NCI-H2196 treated with DMSO at 0.1 percent for 48 hours (cell line): ENCODE measurements around the gene NOS1AP.

Experiments used
- DNase-seq: peaks from one replicate; lab custom pipeline; 2025; ENCODE audit not compliant: unreplicated experiment; lab: John Stamatoyannopoulos, UW

Gene NOS1AP

DNA sequence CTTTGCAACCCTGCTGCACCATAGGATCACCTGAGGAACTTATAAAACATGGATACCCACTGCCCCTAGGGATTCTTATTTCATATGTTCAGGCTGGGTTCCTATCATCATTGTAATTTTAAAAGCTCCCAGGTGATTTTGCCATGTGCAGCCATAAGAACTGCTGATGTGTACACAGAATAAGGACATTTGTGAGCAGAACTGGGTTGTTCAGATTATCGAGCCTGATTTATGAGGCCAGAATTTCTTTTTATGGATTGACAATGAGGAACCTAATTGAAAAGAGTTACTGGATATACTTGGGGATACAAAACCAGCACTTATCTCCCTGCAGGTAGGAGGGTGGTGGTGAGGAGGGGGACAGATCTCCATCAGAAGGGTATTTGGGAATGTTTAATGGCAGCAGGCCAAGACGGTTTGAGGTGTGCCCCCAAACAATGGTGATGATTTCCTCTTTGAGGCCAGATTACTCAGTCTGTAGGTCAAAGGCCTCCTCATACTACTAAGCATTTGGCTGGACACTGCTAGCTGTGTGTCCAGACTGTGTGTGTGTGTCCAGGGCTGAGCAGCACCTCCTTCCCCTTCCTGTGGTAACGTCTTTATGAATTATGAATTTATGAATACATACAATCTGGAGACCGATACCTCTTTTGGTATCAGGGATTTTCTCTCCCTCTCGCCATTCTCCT lies 18.9 kb downstream of the NOS1AP start:
- no peak for DNase-seq

DNA sequence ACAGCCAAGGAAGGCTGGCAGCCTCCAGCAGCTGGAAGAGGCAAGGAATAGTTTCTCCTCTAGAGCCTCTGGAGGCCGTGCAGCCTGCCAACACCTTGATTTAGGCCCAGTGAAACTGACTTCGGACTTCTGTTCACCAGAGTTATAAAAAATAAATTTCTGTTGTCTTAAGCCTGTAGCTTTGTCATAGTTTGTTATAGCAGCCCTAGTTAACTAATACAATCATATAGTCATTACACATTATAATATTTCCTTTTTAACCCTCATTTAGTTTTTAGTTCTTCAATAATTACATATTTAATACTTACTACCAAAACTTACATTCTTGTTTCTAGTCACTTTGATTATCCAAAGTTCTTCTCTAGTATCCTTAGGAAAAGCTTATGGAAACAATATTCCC lies 20.3 kb downstream of the NOS1AP start:
- no peak for DNase-seq

DNA sequence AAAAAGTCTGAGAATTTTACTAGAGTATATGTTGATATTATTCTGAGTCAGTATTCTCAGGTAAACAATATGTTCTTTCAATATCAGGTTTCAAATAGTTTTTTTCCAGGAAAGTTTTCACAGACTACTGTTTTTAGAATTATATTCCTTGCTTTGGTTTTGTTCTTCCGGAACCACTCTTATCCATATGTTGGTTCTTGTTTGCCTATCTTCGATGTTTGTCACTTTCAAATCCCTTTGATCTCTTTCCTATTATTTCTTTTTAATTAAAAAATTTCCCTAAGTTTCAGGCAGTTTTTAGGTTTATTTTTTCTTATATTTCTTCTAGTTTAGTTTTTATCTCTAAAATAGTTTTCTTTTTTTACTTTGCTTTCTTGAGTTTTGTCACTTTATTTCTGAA lies 20.9 kb downstream of the NOS1AP start:
- DNase-seq, result no peak

DNA sequence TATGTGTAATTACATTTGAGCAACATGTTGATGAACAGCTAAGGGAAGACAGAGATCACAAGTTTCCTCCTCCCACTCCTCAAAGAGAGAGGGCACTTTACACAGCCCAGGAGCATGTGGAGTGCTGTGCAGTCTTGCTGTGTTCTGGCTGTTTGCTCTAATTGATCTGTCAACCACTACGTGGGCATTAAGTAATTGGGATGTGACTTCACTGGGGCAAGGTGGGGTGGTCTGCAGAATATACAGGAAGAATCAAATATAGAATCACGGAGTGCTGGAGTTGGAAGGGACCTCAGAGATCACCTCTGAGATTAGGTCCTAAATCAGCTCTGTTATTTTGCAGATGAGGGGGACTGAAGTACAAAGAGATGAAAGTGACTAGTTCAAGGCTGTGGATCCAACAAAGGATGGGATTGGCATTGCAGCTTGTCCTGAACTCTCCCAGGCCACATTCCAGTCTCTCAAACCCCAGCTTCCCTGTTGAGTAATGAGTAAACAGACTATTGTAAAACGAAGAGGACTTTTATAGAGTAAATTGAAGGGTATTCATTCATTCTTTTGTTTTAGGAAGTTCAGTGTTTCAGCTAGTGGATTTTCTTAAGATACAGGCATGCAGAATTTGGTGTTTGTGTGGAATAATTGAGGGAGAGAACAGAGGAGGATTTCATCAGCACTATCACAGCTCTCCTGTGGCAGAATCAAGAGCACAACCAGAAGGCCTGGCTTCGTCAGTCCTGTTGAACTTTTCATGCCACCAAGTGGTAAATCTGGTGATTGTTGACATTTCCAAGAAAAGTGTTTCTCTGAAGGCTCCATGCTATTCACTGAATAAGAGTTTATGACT lies 22.4 kb downstream of the NOS1AP start:
- no peak for DNase-seq

GRCh38 chr1:162093095-162093494 lies 23.6 kb downstream of the NOS1AP start:
- no peak for DNase-seq

- no peak for DNase-seq
Measured at GRCh38 chr1:162094271-162094670, 24.8 kb downstream of the NOS1AP start.

DNA sequence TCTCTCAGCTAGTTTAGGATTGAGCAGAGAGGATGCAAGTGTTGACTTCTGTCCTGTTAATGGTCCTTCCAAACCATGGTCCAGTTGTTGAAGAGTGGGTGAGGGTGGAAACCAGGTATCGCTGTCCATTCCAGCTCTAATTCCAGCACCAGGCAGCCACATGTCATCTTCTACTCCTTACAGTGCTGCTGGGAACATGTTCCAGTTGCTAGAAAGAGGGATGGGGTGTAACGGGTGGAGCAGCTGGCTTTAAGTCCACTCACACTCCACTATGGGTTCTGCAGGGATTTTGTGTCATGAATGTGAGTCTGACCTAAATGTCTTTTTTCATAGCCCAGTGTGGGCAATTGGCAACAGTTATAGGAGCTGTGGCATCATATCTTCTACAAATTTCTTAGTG lies 25.2 kb downstream of the NOS1AP start:
- DNase-seq, result no peak

DNA sequence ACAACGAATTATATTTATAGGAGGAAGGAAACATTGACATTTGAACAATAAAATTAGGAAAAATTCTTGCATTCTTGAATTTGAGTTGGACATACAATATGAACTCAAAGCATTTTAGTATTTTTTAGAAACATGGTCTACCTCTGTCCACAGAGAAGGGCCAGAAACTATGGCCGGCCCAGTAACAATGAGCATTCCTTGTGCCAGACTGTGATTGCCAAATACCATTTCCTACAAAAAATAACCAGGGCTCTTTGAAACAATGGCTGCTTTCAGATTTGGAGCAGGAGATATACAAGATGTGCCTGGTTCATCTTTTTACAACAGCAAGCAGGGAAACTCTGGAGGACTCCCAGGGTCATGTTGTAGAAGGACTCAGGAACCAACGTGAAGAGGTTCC lies 38.4 kb downstream of the NOS1AP start:
- no peak for DNase-seq

DNA sequence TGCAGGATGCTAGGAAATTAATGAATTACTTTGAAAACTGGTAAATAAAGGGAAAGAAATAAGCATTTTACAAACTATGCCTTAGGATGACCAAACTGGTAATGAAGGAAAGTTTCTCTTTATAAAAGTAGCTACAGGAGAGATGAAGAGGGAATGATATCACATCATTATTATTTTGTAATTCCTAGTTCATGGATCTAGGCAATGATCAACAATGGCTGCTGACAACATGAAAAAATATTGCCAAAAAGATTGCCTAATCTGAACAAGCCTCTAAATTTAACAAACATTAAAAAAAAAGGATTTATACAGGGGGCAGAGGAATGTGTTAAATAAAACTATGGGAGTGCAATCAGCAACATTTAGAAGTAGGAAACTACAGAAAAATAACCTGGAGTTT lies 38.9 kb downstream of the NOS1AP start:
- DNase-seq, result no peak

- no peak for DNase-seq
Measured at GRCh38 chr1:162110910-162111309, 41.4 kb downstream of the NOS1AP start.

DNA sequence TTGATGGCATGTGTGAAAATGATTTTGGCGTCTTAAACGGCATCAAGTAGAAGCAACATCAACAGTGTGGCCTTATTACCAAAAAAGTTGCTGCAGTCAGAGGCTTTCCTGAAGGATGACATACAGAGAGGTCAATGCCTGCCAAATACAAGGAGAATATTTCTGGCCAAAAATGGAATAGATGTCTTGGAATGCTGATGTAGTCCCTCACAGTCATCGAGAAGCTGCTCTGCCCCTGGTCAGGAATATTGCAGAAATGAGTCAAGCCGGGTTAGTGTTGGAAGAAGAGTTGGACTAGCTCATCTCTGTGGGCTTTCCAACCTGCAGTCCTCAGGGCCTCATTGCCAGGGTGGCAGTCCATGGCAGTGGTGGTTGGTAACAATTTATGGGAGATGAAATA lies 42.1 kb downstream of the NOS1AP start:
- no peak for DNase-seq

- DNase-seq, result no peak
Measured at GRCh38 chr1:162113419-162113818, 43.9 kb downstream of the NOS1AP start.

GRCh38 chr1:162117039-162117774 lies 47.7 kb downstream of the NOS1AP start:
- no peak for DNase-seq

DNA sequence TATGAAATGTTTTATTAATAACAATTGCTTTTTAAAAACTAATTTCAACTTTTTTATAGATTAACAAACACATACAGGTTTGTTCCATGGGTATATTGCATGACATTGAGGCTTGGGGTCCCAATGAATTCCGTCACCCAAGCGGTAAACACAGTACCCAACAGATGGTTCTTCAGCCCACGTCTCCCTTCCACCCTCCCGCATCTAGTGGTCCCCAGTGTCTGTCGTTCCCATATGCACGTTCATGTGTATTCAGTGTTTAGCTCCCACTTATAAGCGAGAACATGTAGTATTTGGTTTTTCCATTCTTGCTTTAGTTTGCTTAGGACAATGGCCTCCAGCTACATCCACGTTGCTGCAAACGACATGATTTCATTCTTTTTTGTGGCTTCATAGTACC lies 48.6 kb downstream of the NOS1AP start:
- no peak for DNase-seq

- no peak for DNase-seq
Measured at GRCh38 chr1:162128693-162129356, 59.3 kb downstream of the NOS1AP start.

- no peak for DNase-seq
Measured at GRCh38 chr1:162130308-162130707, 60.8 kb downstream of the NOS1AP start.

- no peak for DNase-seq
Measured at GRCh38 chr1:162131400-162132321, 62.2 kb downstream of the NOS1AP start.

DNA sequence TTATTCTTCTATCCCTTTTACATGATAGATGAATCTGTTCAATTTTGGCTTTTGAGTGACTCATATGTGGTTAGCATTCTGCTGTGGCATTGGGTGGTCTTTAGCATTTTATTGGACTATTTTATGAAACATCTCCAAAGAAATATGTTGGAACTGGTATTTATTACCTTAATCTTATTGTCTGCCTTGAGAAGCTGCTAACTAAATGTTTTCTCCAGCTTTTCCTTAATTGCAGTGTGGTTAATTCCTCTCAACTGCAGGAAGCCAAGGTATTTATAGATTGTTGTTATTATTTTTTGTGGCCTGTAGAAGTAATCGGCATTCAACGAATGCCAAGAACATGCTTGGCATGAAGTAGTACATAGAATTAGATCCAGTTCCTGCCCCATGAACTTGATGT lies 64.1 kb downstream of the NOS1AP start:
- DNase-seq, result no peak

DNA sequence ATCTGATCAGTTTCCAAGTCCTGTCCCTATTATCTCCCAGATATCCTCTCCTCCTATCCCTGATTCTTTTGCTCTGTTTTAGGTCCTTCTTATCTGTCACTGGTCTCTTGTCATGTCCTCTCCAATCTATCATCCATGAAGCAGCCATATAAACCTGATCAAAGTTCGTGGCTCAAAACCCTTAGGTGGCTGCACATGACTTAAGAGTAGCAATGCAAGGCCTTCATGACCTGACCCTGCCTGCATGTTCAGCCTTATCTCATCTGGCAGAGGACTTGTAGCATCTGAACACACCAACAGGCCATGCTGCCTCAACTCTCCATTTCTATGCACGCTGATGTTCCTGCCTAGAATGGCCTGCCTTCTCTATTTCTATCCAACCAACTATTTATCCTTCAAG lies 65.2 kb downstream of the NOS1AP start:
- DNase-seq, result no peak

DNA sequence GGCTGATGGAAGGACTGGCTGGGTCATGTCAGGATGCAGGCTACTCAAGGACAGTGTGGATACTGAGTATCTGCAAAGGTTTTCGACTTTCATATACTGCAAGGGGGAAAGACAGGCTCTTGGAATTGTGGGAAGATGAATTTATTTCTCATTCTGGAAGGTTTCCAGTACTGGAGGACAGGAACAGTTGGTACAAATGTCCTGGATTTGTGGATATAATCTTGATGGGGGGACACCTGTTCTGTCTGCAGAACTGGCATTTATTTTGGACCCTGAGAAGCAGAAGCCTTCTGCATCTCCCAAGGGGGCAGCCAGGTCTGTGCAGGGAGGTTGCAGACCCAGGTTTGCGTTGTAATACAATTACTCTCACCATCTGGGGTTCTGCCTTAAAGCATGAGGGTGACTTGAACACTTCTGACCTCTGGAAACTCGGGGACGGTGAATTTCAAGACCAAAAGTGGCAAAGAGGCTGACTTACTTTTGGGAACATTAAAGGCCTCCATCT lies 65.8 kb downstream of the NOS1AP start:
- no peak for DNase-seq
